ENCODE results near the gene ANKRD33B.

The ANKRD33B gene

DNA sequence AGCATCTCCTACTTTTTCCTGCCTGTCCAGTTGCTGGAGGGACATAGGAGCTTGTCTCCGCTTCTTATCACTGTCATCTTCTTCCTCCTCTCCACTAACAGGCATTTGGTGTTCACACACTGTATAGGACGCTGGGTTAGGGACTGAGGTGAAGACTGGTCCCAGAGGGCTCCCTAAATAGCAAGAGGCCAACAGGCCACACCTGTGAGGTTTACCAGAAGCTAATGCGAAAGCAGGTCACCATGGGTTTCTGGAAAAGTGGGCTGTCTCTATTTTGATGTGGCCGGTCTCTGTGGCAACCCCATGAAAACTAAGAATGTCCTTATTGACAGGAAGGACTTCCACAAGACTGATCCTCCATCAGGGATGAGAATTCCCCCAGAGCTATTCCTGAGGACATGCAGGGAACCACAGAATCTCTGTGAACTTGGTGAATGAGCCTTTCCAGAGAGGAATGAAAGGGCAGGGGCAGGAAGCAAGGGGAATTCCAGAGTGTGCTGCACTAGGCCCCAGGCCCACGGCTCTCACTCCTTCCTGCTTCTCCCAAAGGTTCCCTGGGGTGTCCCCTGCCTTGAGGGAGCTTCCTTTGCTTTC lies 135.5 kb downstream of the ANKRD33B start:
- no peak for DNase-seq

GRCh38 chr5:10699987-10700386 lies 136.1 kb downstream of the ANKRD33B start:
- no peak for DNase-seq

DNA sequence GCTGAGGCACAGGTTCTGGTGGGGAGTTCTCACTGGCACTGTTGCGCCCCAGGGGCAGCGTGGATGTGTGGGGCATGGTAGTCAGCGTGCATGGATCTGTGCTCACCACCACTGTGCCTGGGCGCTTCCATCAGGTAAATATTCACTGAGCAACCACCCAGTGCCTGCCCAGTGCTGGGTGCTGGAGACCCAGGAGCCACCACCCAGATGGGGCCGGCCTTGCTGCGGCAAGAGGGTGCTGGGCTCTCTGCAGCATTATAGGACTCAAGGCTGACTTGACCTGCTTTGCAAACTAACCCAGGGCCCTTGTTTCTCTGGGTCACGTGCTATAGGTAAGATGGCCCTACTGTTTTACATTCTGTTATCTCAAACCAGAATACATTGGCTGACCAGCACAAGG lies 136.6 kb downstream of the ANKRD33B start:
- DNase-seq: no peak

DNA sequence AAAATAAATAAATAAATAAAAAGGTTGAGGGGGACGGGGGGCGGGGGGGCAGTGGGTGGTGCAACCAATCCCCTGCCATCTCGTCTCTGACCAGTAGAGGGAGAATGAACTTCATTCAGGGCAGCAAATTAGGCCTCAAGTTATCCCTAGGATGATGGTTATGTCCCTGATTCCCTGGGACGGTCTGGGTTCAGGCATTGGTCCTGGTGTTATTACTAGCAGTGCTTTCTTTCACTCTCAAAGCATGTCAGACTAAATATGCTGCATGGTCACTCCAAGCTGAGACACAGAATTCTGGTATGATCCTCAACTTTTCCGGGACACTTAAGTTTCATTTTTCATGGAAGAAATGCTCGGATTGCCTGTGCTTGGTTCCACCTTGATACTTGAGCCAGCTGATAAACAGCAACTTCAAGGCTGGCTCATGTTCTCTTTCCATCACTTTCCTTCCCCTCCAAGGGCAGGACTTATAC lies 137.7 kb downstream of the ANKRD33B start:
- no peak for DNase-seq

- no peak for DNase-seq
Observed at GRCh38 chr5:10702040-10702629, 138.3 kb downstream of the ANKRD33B start.

DNA sequence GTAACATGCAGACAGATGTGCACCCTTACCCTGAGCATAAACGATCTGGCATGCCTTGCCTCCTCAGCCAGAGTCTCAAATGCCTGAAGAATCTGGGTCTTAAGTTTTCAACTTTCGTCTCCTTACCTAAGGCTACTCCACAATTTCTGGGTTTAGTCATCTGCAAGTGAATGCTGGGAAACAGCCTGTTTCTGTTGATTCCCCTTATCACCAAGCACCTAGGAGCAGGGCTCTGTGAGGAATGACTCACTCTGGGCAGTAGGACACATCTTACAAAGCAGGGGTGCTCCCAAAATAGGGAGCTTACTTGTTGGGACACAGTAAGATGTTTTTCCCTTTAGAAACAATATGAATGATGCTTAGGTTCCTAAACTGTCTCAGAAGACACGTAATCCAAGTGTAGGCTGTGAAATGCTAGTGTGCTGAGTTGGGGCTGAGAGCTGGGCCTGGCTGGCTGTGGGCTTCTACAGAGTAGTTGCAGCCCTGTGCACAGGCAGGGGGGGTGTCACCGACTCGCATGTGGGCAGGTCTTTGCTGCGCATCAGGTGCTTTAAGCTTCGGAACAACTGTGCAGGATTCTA lies 139.1 kb downstream of the ANKRD33B start:
- DNase-seq: no peak

GRCh38 chr5:10703676-10704075 lies 139.8 kb downstream of the ANKRD33B start:
- no peak for DNase-seq

DNA sequence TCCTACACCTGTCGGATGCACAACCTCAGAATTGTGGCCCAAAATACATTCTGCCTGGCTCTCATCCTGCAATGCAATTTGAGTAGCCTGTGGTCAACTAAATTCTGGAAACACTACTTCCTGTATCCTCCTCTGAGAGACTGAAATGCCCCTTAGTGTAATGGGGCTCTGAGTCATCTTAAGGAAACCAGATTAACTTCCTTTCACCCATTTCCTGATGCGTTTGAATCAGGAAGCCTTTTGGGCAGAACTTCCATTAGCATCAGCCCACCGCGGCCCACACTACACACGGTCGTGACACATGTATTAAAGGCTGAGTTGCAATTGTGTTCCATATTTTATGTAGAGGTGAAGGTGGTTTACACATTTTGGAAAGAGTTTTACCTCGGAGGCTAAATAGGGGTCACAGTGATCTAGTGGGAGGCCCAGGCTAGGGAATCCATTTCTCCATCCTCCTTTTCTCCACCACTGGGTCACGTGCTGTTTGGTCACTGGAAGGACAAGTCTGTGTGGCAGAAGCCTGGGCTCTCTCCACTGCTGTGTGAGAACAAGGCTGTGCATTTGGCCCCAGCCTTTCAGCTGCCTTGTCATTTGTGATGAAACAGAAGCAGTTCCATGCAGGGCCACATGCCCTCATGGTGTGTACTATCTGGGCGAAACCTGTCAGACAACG lies 141.2 kb downstream of the ANKRD33B start:
- DNase-seq: no peak

- DNase-seq: no peak
Observed at GRCh38 chr5:10705747-10706146, 141.9 kb downstream of the ANKRD33B start.

DNA sequence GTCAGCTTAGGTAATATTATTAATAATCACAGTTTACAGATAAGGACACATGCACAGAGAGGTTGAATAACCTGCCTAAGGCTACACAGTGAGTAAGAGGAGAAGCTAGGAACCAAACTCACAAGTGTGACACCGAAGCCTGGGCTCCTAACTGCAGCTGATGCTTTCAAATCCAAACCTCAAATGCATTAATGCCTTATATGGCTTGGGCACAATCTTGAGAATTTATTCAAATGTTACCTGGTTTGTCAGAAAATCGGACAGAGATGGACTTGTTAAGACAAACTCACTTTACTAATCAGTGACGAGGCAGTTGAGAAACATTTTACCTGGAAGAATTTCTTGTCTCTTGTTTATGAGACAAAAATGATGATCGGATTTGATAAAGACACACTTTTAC lies 142.5 kb downstream of the ANKRD33B start:
- no peak for DNase-seq
